Lower leg skin (tissue), 3 donors: ENCODE data around the gene RPS26.

Experiments used
- CTCF ChIP-seq, 3 donors: fragments of 450-650 bp; IDR thresholded peaks; one replicate each; pipeline ENCODE4 v1.5.1; 2016; ENCODE audit warnings: antibody characterized with exemption in 3 of 3, mild to moderate bottlenecking in 3 of 3, moderate library complexity in 2 of 3
- POLR2A ChIP-seq, 2 donors: fragments of 450-650 bp; IDR thresholded peaks; one replicate each; pipeline ENCODE4 v1.6.1; 2016 to 2017; ENCODE audit warnings: antibody characterized with exemption in 2 of 2, mild to moderate bottlenecking in 1 of 2, moderate library complexity in 1 of 2

GRCh38 chr12:55996201-55996714, 45.5 kb upstream of the RPS26 start:
- TF ChIP-seq CTCF (IDR thresholded peaks at IDR 0.05) (peak in 1 of 3 donors; percentile 21), POLR2A (IDR thresholded peaks at IDR 0.05) (no peak)
